Daoy (cell line): ENCODE measurements around the gene ATG4B. TPM values are rescaled to one million over a fixed set of nuclear protein-coding genes. Genes with fewer than 3 reads are reported as not detected.

ENCODE experiments used
- DNase-seq: peaks from one replicate; pipeline ENCODE4 v3.0.0-alpha.2; 2015; ENCODE audit warnings: low read depth
- total RNA-seq: library from RNA; depleted of rRNA; stranded (reverse); fragments of >200 nt; shearing (Covaris generic); gene quantifications from 2 replicates; pipeline ENCODE4 v1.2.3, GENCODE V29; 2014

Gene ATG4B
- total RNA-seq, 1 experiment from 2014 or later: 72.9 TPM

- DNase-seq: no peak
Observed at GRCh38 chr2:241613017-241613780, 24.3 kb upstream of the ATG4B start.

GRCh38 chr2:241615041-241615440, 22.5 kb upstream of the ATG4B start:
- no peak for DNase-seq

GRCh38 chr2:241615522-241616052, 21.9 kb upstream of the ATG4B start:
- no peak for DNase-seq

- DNase-seq: no peak
Observed at GRCh38 chr2:241616168-241617125, 21.0 kb upstream of the ATG4B start.

- no peak for DNase-seq
Observed at GRCh38 chr2:241617431-241618154, 19.9 kb upstream of the ATG4B start.

GRCh38 chr2:241618296-241618805, 19.1 kb upstream of the ATG4B start:
- DNase-seq: no peak

GRCh38 chr2:241618829-241619228, 18.7 kb upstream of the ATG4B start:
- no peak for DNase-seq

GRCh38 chr2:241619597-241620418, 17.7 kb upstream of the ATG4B start:
- DNase-seq: no peak

- DNase-seq: no peak
Observed at GRCh38 chr2:241620419-241620769, 17.1 kb upstream of the ATG4B start.

- DNase-seq: no peak
Observed at GRCh38 chr2:241627675-241628074, 9.8 kb upstream of the ATG4B start.

- DNase-seq: no peak
Observed at GRCh38 chr2:241629762-241630435, 7.6 kb upstream of the ATG4B start.

GRCh38 chr2:241632478-241633325, 4.8 kb upstream of the ATG4B start:
- DNase-seq: no peak

GRCh38 chr2:241633561-241633960, 3.9 kb upstream of the ATG4B start:
- DNase-seq: no peak

- no peak for DNase-seq
Observed at GRCh38 chr2:241635756-241636155, 1.7 kb upstream of the ATG4B start.

GRCh38 chr2:241636182-241637017, 1.1 kb upstream of the ATG4B start:
- peak; percentile 38 for DNase-seq

GRCh38 chr2:241637795-241638660, 535 bp downstream of the ATG4B start:
- DNase-seq: peak; percentile 35

- no peak for DNase-seq
Observed at GRCh38 chr2:241638940-241639339, 1.4 kb downstream of the ATG4B start.
